Neutrophil (primary cell): ENCODE measurements around the gene GPS1.

Source experiments
- H3K27ac ChIP-seq: fragments of 200-600 bp; sonication (generic); 2 replicates; pipeline ENCODE4 v1.5.1; 2016; ENCODE audit warnings: mild to moderate bottlenecking, moderate library complexity
- H3K27me3 ChIP-seq: fragments of 200-600 bp; sonication (generic); 2 replicates; pipeline ENCODE4 v1.6.0; 2016; ENCODE audit warnings: mild to moderate bottlenecking
- H3K36me3 ChIP-seq: fragments of 200-600 bp; sonication (generic); 2 replicates; pipeline ENCODE4 v1.5.1; 2017
- H3K4me1 ChIP-seq, 2 experiments: fragments of 200-600 bp in 1 of 2; sonication (generic) in 1 of 2; 1 replicate in 1 of 2; 2 replicates in 1 of 2; pipeline versions ENCODE4 v1.5.1 to v1.6.1; 2013 to 2016; ENCODE audit warnings: low read depth in 1 of 2, low read length in 1 of 2, mild to moderate bottlenecking in 1 of 2, moderate library complexity in 1 of 2; ENCODE audit not compliant: control insufficient read depth in 1 of 2, insufficient read depth in 1 of 2
- H3K4me3 ChIP-seq, 2 experiments: fragments of 200-600 bp in 1 of 2; sonication (generic) in 1 of 2; 1 replicate in 1 of 2; 2 replicates in 1 of 2; pipeline ENCODE4 v1.5.1; 2013 to 2016; ENCODE audit warnings: low read depth in 1 of 2, low read length in 1 of 2, mild to moderate bottlenecking in 1 of 2, moderate library complexity in 1 of 2
- H3K9me3 ChIP-seq: fragments of 200-600 bp; sonication (generic); 2 replicates; pipeline ENCODE4 v1.5.1; 2016
- CTCF ChIP-seq: fragments of 200-600 bp; sonication (generic); IDR thresholded peaks from 2 replicates; pipeline ENCODE4 v1.5.1; 2016; ENCODE audit warnings: antibody characterized with exemption

GPS1 gene

GRCh38 chr17:82047379-82047778 lies 4.3 kb upstream of the GPS1 start:
- Histone ChIP-seq H3K27me3 (no peaks in the 10 kb centered on the region), H3K4me3 (no peak overlapping the region), H3K9me3 (no peaks in the 10 kb centered on the region), H3K4me1 (peaks cover 10 to 12% of the 10 kb centered on the region in 2 experiments), H3K36me3 (peaks cover 34% of the 10 kb centered on the region), H3K27ac (no peak overlapping the region)
- no peak for TF ChIP-seq CTCF

- no peaks in the 10 kb centered on the region for H3K9me3 ChIP-seq
- TF ChIP-seq CTCF, result no peak
- no peaks in the 10 kb centered on the region for H3K27me3 ChIP-seq
- H3K27ac ChIP-seq, result no peak overlapping the region
- peaks cover 34% of the 10 kb centered on the region for H3K36me3 ChIP-seq
- H3K4me1 ChIP-seq, result peaks cover 15 to 19% of the 10 kb centered on the region in 2 experiments
- H3K4me3 ChIP-seq, result no peak overlapping the region
These were observed 3.7 kb upstream of the GPS1 start for GRCh38 chr17:82047914-82048570.

- Histone ChIP-seq H3K9me3 (no peaks in the 10 kb centered on the region), H3K27me3 (no peaks in the 10 kb centered on the region), H3K4me3 (no peak overlapping the region), H3K36me3 (peaks cover 34% of the 10 kb centered on the region), H3K4me1 (peaks cover 15 to 21% of the 10 kb centered on the region in 2 experiments), H3K27ac (no peak overlapping the region)
- no peak for TF ChIP-seq CTCF
These were observed 3.1 kb upstream of the GPS1 start for GRCh38 chr17:82048571-82048971.

GRCh38 chr17:82049106-82049505 lies 2.6 kb upstream of the GPS1 start:
- no peaks in the 10 kb centered on the region for H3K9me3 ChIP-seq
- no peak overlapping the region for H3K27ac ChIP-seq
- TF ChIP-seq CTCF, result no peak
- H3K27me3 ChIP-seq, result no peaks in the 10 kb centered on the region
- H3K4me3 ChIP-seq, result no peak overlapping the region
- H3K4me1 ChIP-seq, result peaks cover 15 to 21% of the 10 kb centered on the region in 2 experiments
- peaks cover 39% of the 10 kb centered on the region for H3K36me3 ChIP-seq

GRCh38 chr17:82049521-82049971 lies 2.2 kb upstream of the GPS1 start:
- H3K4me1 ChIP-seq, result peaks cover 15 to 21% of the 10 kb centered on the region in 2 experiments
- peaks cover 43% of the 10 kb centered on the region for H3K36me3 ChIP-seq
- H3K27me3 ChIP-seq, result no peaks in the 10 kb centered on the region
- no peaks in the 10 kb centered on the region for H3K9me3 ChIP-seq
- H3K4me3 ChIP-seq, result no peak overlapping the region
- TF ChIP-seq CTCF, result no peak
- no peak overlapping the region for H3K27ac ChIP-seq
